SKM-1 treated with dmso at 0.1 percent for 144 hours (cell line): Measurements from ENCODE around the gene ACADSB.
A peak's percentile ranks its signal among the peaks of the same experiment; 100 is the strongest.

Experiments used
- DNase-seq: peaks from one replicate; lab custom pipeline; 2025; ENCODE audit not compliant: unreplicated experiment; lab: John Stamatoyannopoulos, UW

Gene ACADSB

GRCh38 chr10:123038782-123039631 lies 30.2 kb downstream of the ACADSB start:
- DNase-seq: no peak

- DNase-seq: no peak
These were observed 30.8 kb downstream of the ACADSB start for GRCh38 chr10:123039632-123039930.

- DNase-seq: no peak
These were observed 34.1 kb downstream of the ACADSB start for GRCh38 chr10:123042708-123043408.

GRCh38 chr10:123043409-123043925 lies 34.7 kb downstream of the ACADSB start:
- peak; percentile 43 for DNase-seq

GRCh38 chr10:123044391-123044790 lies 35.6 kb downstream of the ACADSB start:
- no peak for DNase-seq

- DNase-seq: no peak
These were observed 37.3 kb downstream of the ACADSB start for GRCh38 chr10:123045961-123046731.

- no peak for DNase-seq
These were observed 49.2 kb downstream of the ACADSB start for GRCh38 chr10:123057968-123058367.

GRCh38 chr10:123061865-123062264 lies 53.1 kb downstream of the ACADSB start:
- no peak for DNase-seq

- no peak for DNase-seq
These were observed 53.9 kb downstream of the ACADSB start for GRCh38 chr10:123062726-123063125.

GRCh38 chr10:123068087-123068853 lies 59.5 kb downstream of the ACADSB start:
- DNase-seq: no peak

- no peak for DNase-seq
These were observed 60.6 kb downstream of the ACADSB start for GRCh38 chr10:123069246-123069986.

- DNase-seq: no peak
These were observed 64.4 kb downstream of the ACADSB start for GRCh38 chr10:123073187-123073586.

GRCh38 chr10:123074215-123074614 lies 65.4 kb downstream of the ACADSB start:
- no peak for DNase-seq

GRCh38 chr10:123081896-123082295 lies 73.1 kb downstream of the ACADSB start:
- DNase-seq: no peak

- DNase-seq: no peak
These were observed 75.0 kb downstream of the ACADSB start for GRCh38 chr10:123083811-123084210.

GRCh38 chr10:123086281-123086680 lies 77.5 kb downstream of the ACADSB start:
- no peak for DNase-seq

GRCh38 chr10:123087348-123087747 lies 78.5 kb downstream of the ACADSB start:
- no peak for DNase-seq

- no peak for DNase-seq
These were observed 79.0 kb downstream of the ACADSB start for GRCh38 chr10:123087786-123088185.

- no peak for DNase-seq
These were observed 84.0 kb downstream of the ACADSB start for GRCh38 chr10:123092635-123093414.
